ENCODE data around the gene ITIH4. TPM values are rescaled to one million over a fixed set of nuclear protein-coding genes. Genes with fewer than 3 reads are reported as not detected.

ITIH4 gene
- total RNA-seq, 2 donors from 2014 or later, result 4.9 to 5.5 TPM

- Histone ChIP-seq H3K27ac (no peak overlapping the region), H3K4me3 (no peak overlapping the region), H3K27me3 (replicated peaks; ENCODE audit: insufficient read depth) (no peaks in the 10 kb centered on the region), H3K4me1 (replicated peaks) (no peaks in the 10 kb centered on the region), H3K36me3 (no peaks in the 10 kb centered on the region), H3K9me3 (no peaks in the 10 kb centered on the region)
- no peak for DNase-seq (ENCODE audit: low spot score)
- intact Hi-C loops (cut with DNase I), result no loop called here
- TF ChIP-seq POLR2A (IDR thresholded peaks at IDR 0.05), result no peak
- TF ChIP-seq CTCF (IDR thresholded peaks at IDR 0.05), result no peak
- WGBS, result 88% methylated on average over 4 of the region's 4 CpGs
Observed at GRCh38 chr3:52836986-52837385, 6.5 kb upstream of the ITIH4 start.

GRCh38 chr3:52836471-52836845 lies 6.0 kb upstream of the ITIH4 start:
- Histone ChIP-seq H3K4me1 (replicated peaks) (no peaks in the 10 kb centered on the region), H3K27me3 (replicated peaks; ENCODE audit: insufficient read depth) (no peaks in the 10 kb centered on the region), H3K9me3 (no peaks in the 10 kb centered on the region), H3K27ac (no peak overlapping the region), H3K4me3 (no peak overlapping the region), H3K36me3 (no peaks in the 10 kb centered on the region)
- TF ChIP-seq CTCF (IDR thresholded peaks at IDR 0.05) (no peak), POLR2A (IDR thresholded peaks at IDR 0.05) (no peak)
- WGBS, result 85% methylated on average over 5 of the region's 5 CpGs
- intact Hi-C loops (cut with DNase I), result no loop called here
- no peak for DNase-seq (ENCODE audit: low spot score)

GRCh38 chr3:52835766-52836470 lies 5.4 kb upstream of the ITIH4 start:
- Histone ChIP-seq H3K27ac (no peak overlapping the region), H3K36me3 (no peaks in the 10 kb centered on the region), H3K4me1 (replicated peaks) (no peaks in the 10 kb centered on the region), H3K9me3 (no peaks in the 10 kb centered on the region), H3K27me3 (replicated peaks; ENCODE audit: insufficient read depth) (no peaks in the 10 kb centered on the region), H3K4me3 (no peak overlapping the region)
- no peak for DNase-seq (ENCODE audit: low spot score)
- intact Hi-C loops (cut with DNase I), result no loop called here
- TF ChIP-seq POLR2AphosphoS5 (IDR thresholded peaks at IDR 0.05), result no peak
- WGBS, result 76% methylated on average over 8 of the region's 8 CpGs

GRCh38 chr3:52834871-52835501 lies 4.5 kb upstream of the ITIH4 start, which contains the start of gene MUSTN1:
Gene MUSTN1, minus strand, starts transcription at chr3:52835019. Its CDS starts 71 bp downstream, at chr3:52834948.
- H3K9me3 ChIP-seq, result no peaks in the 10 kb centered on the region
- H3K27ac ChIP-seq, result no peak within 1 kb of the TSS
- no peaks in the 10 kb centered on the region for H3K36me3 ChIP-seq
- no peaks in the 10 kb centered on the region for H3K4me1 ChIP-seq (replicated peaks)
- TF ChIP-seq CTCF (IDR thresholded peaks at IDR 0.05) (no peak), POLR2AphosphoS5 (IDR thresholded peaks at IDR 0.05) (no peak)
- intact Hi-C loops (cut with DNase I), result no loop called here
- H3K27me3 ChIP-seq (replicated peaks; ENCODE audit: insufficient read depth), result no peaks in the 10 kb centered on the region
- no peak within 1 kb of the TSS for H3K4me3 ChIP-seq
- 38% methylated on average over 11 of the region's 11 CpGs for WGBS
- DNase-seq (ENCODE audit: low spot score), result no peak

GRCh38 chr3:52833202-52833601 lies 2.7 kb upstream of the ITIH4 start:
- H3K4me3 ChIP-seq, result no peak overlapping the region
- H3K27ac ChIP-seq, result no peak overlapping the region
- intact Hi-C loops (cut with DNase I), result no loop called here
- 96% methylated on average over 14 of the region's 14 CpGs for WGBS
- no peaks in the 10 kb centered on the region for H3K4me1 ChIP-seq (replicated peaks)
- H3K9me3 ChIP-seq, result no peaks in the 10 kb centered on the region
- TF ChIP-seq POLR2A (IDR thresholded peaks at IDR 0.05) (no peak), POLR2AphosphoS5 (IDR thresholded peaks at IDR 0.05) (no peak), CTCF (IDR thresholded peaks at IDR 0.05) (no peak)
- no peak for DNase-seq (ENCODE audit: low spot score)
- no peaks in the 10 kb centered on the region for H3K27me3 ChIP-seq (replicated peaks; ENCODE audit: insufficient read depth)
- no peaks in the 10 kb centered on the region for H3K36me3 ChIP-seq
